Fibroblast of skin of back (primary cell): ENCODE measurements around the gene GRIK5.

Source experiments
- DNase-seq: peaks from one replicate; pipeline ENCODE4 v3.0.0-alpha.2; 2013

Gene GRIK5

DNA sequence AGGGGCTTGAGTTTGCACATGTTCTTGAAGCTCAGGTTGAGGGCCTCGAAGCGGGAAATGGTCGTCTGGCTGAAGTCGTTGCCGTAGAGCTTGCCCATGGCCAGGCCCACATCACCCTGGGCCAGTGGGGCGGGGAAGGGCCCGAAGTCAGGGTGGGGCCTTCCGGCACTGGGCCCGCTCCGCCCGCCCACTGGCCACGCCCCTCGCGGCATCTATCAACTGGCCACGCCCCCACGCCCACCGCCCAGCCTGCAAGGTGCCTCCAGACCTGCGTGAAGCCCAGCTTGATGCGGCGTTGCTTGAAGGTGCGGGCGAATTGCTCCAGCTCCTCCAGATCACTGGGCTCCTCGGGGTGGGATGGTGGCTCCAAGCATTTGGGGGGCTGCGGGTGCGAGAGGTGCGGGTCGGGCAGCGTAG lies 25.8 kb upstream of the GRIK5 start:
- no peak for DNase-seq

DNA sequence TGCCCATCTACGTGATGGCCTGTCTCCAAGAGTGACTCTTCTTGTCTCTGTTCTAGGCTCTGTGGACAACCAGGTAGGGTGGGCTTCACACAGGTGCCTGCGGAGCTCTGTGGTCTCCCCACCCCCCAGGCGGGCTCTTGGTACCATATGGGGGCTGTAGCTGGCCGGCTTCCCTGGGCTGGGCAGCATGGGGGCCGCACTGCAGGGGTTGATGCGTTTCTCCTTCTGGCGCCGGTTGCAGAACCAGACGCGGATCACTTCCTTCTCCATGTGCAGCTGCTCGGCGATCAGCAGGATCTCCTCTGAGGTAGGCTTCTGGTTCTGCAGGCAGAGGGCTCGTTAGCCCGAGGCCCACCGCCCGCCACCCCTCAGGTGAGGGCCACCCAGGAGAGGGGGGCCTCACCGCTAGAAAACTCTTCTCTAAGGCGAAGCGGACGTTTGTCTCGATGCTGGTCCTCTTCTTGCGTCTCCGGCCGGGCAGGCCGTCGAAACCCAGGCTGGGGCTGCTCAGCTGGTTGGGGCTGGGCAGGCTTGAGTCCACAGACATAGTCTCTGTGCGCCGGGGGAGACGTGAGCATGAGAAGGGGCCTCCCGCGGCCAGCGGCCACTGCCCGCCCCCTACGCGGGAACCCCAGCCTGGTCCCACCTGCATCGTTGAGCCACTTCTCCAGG lies 25.3 kb upstream of the GRIK5 start:
- no peak for DNase-seq

DNA sequence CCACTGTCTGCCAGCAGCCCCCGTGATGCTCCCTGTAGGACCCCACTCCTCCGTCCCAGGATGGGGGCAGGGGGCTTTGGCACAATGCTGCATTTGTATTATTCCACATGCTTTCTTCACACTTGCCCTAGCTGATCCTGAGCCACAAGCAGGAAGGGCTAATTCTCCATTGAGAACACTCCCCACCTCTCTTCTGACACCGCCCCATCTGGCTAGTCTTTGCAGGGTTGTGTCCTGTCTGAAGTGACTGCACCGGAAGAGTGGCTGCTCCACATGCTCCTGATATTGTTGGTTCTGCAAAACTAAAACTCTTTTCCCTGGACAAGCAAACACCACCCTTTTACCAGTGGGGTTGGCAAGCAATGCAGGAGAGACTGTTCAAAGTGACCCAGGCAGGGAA lies 23.9 kb upstream of the GRIK5 start:
- DNase-seq, result no peak

- no peak for DNase-seq
Observed at GRCh38 chr19:42093505-42093904, 23.5 kb upstream of the GRIK5 start.

GRCh38 chr19:42092350-42092749 lies 22.3 kb upstream of the GRIK5 start:
- no peak for DNase-seq

GRCh38 chr19:42091742-42092141 lies 21.7 kb upstream of the GRIK5 start:
- DNase-seq, result peak; percentile 70

GRCh38 chr19:42091300-42091699 lies 21.3 kb upstream of the GRIK5 start:
- no peak for DNase-seq

DNA sequence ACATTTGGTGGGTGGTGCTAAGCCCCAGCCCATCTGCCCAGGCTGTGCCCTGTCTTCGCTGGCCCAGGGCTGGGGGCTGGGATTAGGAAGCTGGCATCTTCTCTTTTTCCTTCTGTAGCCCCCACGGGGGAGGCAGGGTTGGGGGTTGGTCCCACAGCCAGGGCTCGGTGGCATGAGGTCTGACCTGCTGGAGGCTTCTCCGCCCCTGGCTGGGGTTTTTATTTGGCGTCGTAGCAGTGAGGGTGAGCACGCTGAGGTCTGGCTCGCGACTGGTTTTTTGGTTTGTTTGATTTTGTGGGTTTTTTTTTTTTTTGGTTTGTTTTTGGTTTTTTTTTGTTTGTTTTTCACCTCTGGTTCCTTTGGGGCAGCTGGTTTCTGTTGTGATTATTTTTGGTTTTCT lies 20.7 kb upstream of the GRIK5 start:
- DNase-seq, result no peak

- DNase-seq, result no peak
Observed at GRCh38 chr19:42089772-42090171, 19.8 kb upstream of the GRIK5 start.

GRCh38 chr19:42089191-42089750 lies 19.3 kb upstream of the GRIK5 start:
- DNase-seq, result no peak

- DNase-seq, result peak; percentile 85
Observed at GRCh38 chr19:42088471-42089190, 18.6 kb upstream of the GRIK5 start.

DNA sequence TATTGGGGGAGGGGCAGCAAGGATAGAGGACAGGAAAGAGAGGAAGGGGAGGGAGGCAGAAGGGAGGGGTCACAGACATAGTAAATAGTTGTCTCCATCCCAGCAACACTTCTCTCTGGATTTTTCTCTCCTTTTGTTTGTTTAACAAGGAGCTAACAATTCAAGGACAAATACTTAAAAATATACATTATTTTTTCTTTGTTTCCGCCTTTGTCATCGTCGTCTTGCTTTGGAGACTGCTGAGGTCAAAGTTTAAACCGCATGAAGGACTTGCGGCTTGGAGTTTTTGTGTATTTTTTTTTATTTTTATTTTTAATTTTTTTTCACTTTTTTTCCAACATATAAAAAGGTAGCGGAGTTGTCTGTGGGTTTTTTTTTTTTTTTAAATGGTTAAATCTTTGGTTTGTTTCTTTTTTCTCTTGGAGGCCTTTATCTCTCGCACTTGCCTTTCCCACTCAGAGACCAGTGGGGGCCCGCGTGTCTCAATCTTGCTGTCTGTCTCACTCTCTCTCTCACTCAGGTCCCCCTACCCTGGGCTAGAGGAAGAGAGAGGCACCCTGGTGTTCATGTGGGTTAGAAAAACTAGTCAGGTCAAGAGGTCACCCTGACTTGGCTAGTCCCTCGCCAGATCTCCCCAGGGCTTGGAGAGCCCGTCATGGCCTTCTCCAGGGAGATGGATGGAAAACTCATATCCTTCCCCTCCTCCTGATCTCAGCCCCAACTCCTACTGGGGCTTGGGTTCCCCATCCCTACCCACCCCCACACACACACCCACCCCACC lies 17.0 kb upstream of the GRIK5 start:
- DNase-seq, result no peak

DNA sequence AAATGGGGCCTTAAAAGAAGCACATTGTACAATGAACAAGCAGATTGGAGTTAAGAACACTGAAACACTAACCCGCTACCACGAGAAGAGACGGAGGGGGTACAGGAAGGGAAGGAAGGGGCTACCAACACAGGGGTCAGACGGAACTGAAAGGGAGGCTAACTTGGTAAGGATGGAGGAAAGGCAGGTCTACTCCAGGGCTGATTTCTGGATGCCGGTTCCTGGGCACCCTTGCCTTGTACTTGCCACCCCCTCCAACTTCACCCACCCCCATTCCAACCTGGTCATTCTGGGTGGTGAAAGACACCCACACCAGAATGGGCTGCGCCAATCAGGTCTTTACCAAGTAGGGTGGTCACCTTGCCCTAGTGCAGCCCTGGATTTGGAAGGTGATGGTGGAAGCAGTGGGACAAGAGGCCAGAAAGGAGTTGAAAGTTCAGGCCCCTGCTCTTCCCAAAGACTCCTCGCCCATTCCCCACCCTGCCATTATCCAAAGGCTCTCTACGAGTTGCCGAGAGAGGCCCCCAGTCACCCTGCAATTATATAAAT lies 16.3 kb upstream of the GRIK5 start:
- no peak for DNase-seq

DNA sequence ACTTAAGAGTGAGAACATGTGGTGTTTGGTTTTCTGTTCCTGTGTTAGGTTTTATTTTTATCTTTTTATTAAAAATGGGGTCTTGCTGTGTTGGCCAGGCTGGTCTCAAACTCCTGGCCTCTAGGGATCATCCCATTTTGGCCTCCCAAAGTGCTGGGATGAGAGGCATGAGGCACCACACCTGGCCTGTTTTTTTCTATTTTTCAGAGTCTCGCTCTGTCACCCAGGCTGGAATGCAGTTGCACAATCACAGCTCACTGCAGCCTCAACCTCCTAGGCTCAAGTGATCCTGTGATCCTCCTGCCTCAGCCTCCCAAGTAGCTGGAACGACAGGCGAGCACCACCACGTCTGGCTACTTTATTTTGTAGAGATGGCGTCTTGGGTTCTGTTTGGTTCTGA lies 13.5 kb upstream of the GRIK5 start:
- no peak for DNase-seq

DNA sequence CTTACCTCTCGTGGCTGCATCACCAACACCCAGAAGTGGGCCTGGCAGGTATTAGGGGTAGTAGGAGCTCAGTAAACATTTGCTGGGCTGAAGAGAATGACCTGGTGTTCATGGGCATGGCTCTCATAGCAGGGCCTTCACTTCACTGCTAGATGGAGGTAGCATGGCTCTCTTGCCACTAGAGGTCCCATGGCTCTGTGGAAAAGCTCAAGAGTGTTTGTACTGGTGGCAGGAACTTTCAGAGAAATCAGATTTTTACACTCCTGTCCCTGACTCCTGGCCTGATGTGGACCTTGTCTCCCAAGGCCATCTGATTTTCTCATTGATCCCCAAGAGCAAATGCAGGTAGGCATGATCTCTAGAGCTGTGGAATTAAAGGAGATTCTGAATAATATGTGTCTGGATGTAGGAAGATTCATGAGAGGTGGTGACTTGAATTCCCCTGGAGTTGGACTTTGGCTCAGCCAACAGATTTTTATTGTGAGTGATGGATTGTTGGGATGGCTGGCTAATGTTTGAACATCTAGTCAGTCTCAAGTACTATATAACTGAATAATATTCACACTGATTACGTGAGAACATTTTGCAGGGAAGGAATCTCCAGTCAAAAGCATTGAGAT lies 11.7 kb upstream of the GRIK5 start:
- peak; percentile 45 for DNase-seq

GRCh38 chr19:42080764-42081375 lies 10.9 kb upstream of the GRIK5 start:
- no peak for DNase-seq

DNA sequence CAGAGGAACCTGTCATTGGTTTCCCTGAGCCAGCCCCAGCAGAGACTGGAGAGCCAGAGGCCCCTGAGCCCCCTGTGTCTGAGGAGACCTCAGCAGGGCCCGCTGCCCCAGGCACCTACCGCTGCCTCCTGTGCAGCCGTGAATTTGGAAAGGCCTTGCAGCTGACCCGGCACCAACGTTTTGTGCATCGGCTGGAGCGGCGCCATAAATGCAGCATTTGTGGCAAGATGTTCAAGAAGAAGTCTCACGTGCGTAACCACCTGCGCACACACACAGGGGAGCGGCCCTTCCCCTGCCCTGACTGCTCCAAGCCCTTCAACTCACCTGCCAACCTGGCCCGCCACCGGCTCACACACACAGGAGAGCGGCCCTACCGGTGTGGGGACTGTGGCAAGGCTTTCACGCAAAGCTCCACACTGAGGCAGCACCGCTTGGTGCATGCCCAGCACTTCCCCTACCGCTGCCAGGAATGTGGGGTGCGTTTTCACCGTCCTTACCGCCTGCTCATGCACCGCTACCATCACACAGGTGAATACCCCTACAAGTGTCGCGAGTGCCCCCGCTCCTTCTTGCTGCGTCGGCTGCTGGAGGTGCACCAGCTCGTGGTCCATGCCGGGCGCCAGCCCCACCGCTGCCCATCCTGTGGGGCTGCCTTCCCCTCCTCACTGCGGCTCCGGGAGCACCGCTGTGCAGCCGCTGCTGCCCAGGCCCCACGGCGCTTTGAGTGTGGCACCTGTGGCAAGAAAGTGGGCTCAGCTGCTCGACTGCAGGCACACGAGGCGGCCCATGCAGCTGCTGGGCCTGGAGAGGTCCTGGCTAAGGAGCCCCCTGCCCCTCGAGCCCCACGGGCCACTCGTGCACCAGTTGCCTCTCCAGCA lies 10.1 kb upstream of the GRIK5 start:
- no peak for DNase-seq

DNA sequence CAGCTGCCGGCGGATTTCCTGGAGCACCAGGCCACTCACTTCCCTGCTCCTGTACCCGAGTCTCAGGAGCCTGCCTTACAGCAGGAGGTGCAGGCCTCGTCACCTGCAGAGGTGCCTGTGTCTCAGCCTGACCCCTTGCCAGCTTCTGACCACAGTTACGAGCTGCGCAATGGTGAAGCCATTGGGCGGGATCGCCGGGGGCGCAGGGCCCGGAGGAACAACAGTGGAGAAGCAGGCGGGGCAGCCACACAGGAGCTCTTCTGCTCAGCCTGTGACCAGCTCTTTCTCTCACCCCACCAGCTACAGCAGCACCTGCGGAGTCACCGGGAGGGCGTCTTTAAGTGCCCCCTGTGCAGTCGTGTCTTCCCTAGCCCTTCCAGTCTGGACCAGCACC lies 9.3 kb upstream of the GRIK5 start:
- no peak for DNase-seq

DNA sequence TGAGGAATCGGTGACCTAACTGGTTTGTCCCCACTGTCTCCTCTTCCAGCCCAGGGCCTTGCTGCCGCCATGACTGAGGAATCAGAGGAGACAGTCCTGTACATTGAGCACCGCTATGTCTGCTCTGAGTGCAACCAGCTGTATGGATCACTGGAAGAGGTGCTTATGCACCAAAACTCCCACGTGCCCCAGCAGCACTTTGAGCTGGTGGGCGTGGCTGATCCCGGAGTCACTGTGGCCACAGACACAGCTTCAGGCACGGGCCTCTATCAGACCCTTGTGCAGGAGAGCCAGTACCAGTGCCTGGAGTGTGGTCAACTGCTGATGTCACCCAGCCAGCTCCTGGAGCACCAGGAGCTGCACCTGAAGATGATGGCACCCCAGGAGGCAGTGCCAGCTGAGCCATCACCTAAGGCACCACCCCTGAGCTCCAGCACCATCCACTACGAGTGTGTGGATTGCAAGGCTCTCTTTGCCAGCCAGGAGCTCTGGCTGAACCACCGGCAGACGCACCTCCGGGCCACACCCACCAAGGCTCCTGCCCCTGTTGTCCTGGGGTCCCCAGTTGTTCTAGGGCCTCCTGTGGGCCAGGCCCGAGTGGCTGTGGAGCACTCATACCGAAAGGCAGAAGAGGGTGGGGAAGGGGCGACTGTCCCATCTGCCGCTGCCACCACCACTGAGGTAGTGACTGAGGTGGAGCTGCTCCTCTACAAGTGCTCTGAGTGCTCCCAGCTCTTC lies 8.7 kb upstream of the GRIK5 start:
- DNase-seq, result no peak

GRCh38 chr19:42078058-42078457 lies 8.1 kb upstream of the GRIK5 start:
- DNase-seq, result no peak
